IMR-90 (cell line): ENCODE results near the gene PACS1.

Source experiments
- BHLHE40 ChIP-seq: fragments of 150-350 bp; IDR thresholded peaks from 2 replicates; pipeline ENCODE4 v1.6.1; 2016; ENCODE audit warnings: mild to moderate bottlenecking, low read depth, low read length
- CEBPB ChIP-seq: IDR thresholded peaks from 2 replicates; pipeline ENCODE4 v1.6.1; 2012; ENCODE audit warnings: low read depth, low read length, improper control_type of control experiment
- CHD1 ChIP-seq: IDR thresholded peaks from 2 replicates; pipeline ENCODE4 v1.6.1; 2012; ENCODE audit warnings: low read depth, low read length, improper control_type of control experiment
- FOS ChIP-seq: fragments of 150-350 bp; IDR thresholded peaks from 2 replicates; pipeline ENCODE4 v1.6.1; 2016; ENCODE audit warnings: low read depth, low read length
- MXI1 ChIP-seq: IDR thresholded peaks from 2 replicates; pipeline ENCODE4 v1.6.1; 2012; ENCODE audit warnings: low read depth, mild to moderate bottlenecking, low read length, moderate library complexity, borderline replicate concordance
- NFE2L2 ChIP-seq: fragments of 150-350 bp; IDR thresholded peaks from 2 replicates; pipeline ENCODE4 v1.6.1; 2016; ENCODE audit warnings: low read depth, mild to moderate bottlenecking, low read length
- POLR2A ChIP-seq: IDR thresholded peaks from 2 replicates; pipeline ENCODE4 v1.6.1; 2012; ENCODE audit warnings: mild to moderate bottlenecking, low read depth, low read length
- RAD21 ChIP-seq: IDR thresholded peaks from 2 replicates; pipeline ENCODE4 v1.6.1; 2012; ENCODE audit warnings: low read length, improper control_type of control experiment
- USF2 ChIP-seq: fragments of 150-350 bp; IDR thresholded peaks from 2 replicates; pipeline ENCODE4 v1.6.1; 2017; ENCODE audit warnings: mild to moderate bottlenecking, antibody characterized with exemption, low read length, low read depth
- TF ChIP-seq, protein P1 (sequence below): conservative IDR thresholded peaks from 2 replicates; pipeline ENCODE4 v1.5.1; 2012; ENCODE audit warnings: mild to moderate bottlenecking, low read depth, low read length, improper control_type of control experiment

DNA sequence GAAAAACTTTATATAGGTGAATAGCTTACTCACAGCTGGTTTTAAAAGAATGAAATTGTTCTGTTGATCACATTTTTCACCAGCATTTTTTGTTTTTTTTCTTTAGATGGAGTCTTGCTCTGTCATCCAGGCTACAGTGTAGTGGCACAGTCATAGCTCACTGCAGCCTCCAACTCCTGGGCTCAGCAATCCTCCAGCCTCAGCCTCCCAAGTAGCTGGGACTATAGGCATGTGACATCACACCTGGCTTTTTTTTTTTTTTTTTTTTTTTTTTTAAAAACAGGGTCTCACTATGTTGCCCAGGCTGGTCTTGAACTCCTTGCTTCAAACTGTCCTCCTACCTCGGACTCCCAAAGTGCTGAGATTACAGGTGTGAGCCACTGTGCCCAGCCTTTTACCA, 3.6 kb downstream of the PACS1 start:
- no peak for TF ChIP-seq MXI1
- no peak for TF ChIP-seq NFE2L2
- TF ChIP-seq CHD1: no peak
- TF ChIP-seq, protein P1, sequence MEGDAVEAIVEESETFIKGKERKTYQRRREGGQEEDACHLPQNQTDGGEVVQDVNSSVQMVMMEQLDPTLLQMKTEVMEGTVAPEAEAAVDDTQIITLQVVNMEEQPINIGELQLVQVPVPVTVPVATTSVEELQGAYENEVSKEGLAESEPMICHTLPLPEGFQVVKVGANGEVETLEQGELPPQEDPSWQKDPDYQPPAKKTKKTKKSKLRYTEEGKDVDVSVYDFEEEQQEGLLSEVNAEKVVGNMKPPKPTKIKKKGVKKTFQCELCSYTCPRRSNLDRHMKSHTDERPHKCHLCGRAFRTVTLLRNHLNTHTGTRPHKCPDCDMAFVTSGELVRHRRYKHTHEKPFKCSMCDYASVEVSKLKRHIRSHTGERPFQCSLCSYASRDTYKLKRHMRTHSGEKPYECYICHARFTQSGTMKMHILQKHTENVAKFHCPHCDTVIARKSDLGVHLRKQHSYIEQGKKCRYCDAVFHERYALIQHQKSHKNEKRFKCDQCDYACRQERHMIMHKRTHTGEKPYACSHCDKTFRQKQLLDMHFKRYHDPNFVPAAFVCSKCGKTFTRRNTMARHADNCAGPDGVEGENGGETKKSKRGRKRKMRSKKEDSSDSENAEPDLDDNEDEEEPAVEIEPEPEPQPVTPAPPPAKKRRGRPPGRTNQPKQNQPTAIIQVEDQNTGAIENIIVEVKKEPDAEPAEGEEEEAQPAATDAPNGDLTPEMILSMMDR: no peak
- TF ChIP-seq POLR2A: no peak
- TF ChIP-seq RAD21: no peak
- TF ChIP-seq FOS: no peak
- no peak for TF ChIP-seq USF2
- TF ChIP-seq CEBPB: no peak
- TF ChIP-seq BHLHE40: no peak
